HG03064 (cell line): Measurements from ENCODE around the gene NLRP3.
"Not testable (repeated sequence)": the region's sequence is repeated elsewhere in the genome, so short reads cannot be mapped to it uniquely, and the experiment has no call there.

ENCODE experiments used
- ATAC-seq: cut with Tn5 transposase; IDR thresholded peaks from one replicate; pipeline ENCODE4 v1.9.1; 2021; ENCODE audit warnings: low read depth; ENCODE audit not compliant: unreplicated experiment

Gene NLRP3

GRCh38 chr1:247467129-247467528 is 51.2 kb downstream of the NLRP3 start:
- no peak for ATAC-seq

GRCh38 chr1:247468481-247469140 is 52.6 kb downstream of the NLRP3 start:
- no peak for ATAC-seq

- no peak for ATAC-seq
These were observed 53.2 kb downstream of the NLRP3 start for GRCh38 chr1:247469141-247469535.

- ATAC-seq = not testable (repeated sequence)
These were observed 55.0 kb downstream of the NLRP3 start for GRCh38 chr1:247470942-247471429.

GRCh38 chr1:247471445-247472016 is 55.6 kb downstream of the NLRP3 start:
- ATAC-seq = no peak

- no peak for ATAC-seq
These were observed 56.1 kb downstream of the NLRP3 start for GRCh38 chr1:247472035-247472434.

- no peak for ATAC-seq
These were observed 58.4 kb downstream of the NLRP3 start for GRCh38 chr1:247474367-247474766.

GRCh38 chr1:247475793-247476192 is 59.8 kb downstream of the NLRP3 start:
- ATAC-seq = no peak

GRCh38 chr1:247476328-247477058 is 60.5 kb downstream of the NLRP3 start:
- not testable (repeated sequence) for ATAC-seq

GRCh38 chr1:247482747-247483146 is 66.8 kb downstream of the NLRP3 start:
- no peak for ATAC-seq

- ATAC-seq = no peak
These were observed 71.1 kb downstream of the NLRP3 start for GRCh38 chr1:247487057-247487456.

GRCh38 chr1:247491328-247491727 is 75.4 kb downstream of the NLRP3 start:
- no peak for ATAC-seq

- ATAC-seq = no peak
These were observed 77.1 kb downstream of the NLRP3 start for GRCh38 chr1:247493106-247493505.

- ATAC-seq = no peak
These were observed 78.8 kb downstream of the NLRP3 start for GRCh38 chr1:247494767-247495166.

- ATAC-seq = no peak
These were observed 80.8 kb downstream of the NLRP3 start for GRCh38 chr1:247496581-247497285.
